NCI-H2196 treated with DMSO at 0.1 percent for 48 hours (cell line): Measurements from ENCODE around the gene DRG2.

Source experiments
- DNase-seq: peaks from one replicate; lab custom pipeline; 2025; ENCODE audit not compliant: unreplicated experiment; lab: John Stamatoyannopoulos, UW

Gene DRG2

DNA sequence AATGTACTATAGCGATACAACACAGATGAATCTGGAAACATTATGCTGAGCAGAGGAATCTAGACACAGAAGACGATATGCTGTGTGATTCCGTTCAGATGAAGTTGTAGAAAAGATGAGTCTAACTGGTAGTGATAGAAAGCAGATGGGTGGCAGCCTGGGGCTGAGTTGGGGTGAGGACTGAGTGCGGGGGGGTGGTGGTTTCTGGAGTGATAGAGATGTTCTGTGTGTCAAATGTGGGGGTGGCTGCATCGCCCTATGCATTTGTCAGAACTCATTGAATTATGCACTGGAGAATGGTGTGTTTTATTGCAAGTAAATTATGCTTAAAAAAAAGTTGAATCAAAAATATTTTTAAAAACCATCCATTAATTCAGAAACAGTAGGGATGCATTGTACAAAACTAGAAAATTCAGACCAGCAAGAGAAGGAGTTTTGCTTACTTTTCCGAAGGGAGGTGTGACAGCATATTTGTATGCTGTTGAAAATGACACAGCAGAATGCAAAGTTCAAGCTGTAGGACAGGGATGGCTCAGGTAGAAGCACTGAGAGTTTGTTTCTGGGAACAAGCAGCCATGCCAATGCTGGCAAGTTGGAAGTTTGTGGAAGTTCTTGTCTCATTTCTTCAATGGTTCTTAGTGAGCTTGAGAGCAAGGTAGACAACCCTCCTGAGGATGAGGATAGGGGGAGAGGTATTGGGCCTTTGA is 13.0 kb upstream of the DRG2 start:
- DNase-seq = no peak

DNA sequence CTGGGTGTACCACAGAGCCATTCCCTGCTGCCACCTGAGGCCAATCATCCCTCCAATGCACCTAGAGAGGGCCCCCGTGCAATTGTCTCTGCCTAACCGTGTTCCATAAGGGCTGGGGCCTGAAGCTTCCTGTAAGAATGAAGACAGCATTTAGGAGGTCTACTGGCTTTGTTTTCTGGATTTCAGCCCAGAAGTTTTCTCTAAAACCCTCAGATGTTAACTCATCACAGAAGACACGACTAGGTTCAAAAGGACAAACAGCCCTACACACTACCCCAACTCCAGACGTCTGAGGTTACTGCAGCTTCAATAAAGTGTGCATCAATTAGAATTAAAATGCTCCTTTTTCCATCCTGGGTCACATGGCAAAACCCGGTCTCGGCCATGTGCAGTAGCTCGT is 10.8 kb upstream of the DRG2 start:
- DNase-seq = no peak

- no peak for DNase-seq
These were observed 8.2 kb upstream of the DRG2 start for GRCh38 chr17:18079543-18079942.

DNA sequence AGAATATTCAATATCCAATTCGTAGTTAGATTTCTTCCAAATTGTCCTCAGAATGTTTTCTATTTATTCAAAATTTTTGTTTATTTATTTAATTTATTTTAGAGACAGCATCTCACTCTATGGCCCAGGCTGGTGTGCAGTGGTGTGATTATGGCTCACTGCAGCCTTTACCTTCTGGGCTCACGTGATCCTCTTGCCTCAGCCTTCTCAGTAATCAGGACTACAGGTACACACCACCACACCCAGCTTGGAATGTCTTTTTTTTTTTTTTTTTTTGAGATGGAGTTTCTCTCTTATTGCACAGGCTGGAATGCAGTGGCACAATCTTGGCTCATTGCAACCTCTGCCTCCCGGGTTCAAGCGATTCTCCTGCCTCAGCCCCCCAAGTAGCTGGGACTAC is 3.5 kb upstream of the DRG2 start:
- no peak for DNase-seq

DNA sequence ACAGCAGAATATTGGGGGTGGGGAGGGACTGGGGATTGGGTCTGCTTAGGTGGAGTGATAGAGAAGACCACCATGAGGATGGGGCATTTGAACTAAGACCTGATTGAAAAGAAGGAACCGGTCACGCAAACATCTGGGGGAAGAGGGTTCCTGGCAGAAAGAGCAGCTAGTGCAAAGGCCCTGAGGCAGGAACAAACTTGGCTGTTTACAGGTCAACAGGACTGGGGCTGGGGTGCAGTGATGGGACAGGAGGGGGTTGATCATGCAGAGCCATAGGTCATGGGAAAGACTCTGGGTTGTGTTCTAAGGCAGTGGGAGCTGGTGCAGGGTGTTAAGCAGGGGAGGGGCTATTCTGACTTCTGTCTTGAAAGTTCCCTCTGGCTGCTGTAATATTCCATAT is 1.9 kb downstream of the DRG2 start:
- DNase-seq = no peak

GRCh38 chr17:18093616-18094408 is 6.1 kb downstream of the DRG2 start:
- no peak for DNase-seq

- no peak for DNase-seq
These were observed 6.7 kb downstream of the DRG2 start for GRCh38 chr17:18094409-18094807.

GRCh38 chr17:18099516-18099915 is 11.8 kb downstream of the DRG2 start:
- DNase-seq = no peak

DNA sequence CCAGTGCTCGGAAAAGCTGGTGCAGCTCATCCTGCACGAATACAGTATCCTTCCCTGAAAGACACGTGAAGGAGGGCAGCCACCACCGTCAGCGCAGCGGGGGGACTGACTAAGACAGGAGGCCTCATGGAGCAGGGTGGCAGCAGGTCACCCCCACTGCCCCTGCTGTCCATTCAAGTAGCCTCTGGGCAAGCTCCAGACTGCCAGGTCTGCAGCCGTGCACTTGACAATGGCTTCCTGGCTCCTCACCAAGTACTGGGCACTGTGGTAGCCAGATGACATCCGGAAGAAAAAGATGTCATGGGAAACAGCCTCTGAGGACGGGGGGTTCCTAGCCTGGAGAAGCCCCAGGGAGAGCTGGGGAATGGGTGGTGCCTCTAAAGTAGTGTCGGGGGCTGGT is 12.9 kb downstream of the DRG2 start:
- DNase-seq = no peak

GRCh38 chr17:18101828-18102227 is 14.1 kb downstream of the DRG2 start:
- no peak for DNase-seq

DNA sequence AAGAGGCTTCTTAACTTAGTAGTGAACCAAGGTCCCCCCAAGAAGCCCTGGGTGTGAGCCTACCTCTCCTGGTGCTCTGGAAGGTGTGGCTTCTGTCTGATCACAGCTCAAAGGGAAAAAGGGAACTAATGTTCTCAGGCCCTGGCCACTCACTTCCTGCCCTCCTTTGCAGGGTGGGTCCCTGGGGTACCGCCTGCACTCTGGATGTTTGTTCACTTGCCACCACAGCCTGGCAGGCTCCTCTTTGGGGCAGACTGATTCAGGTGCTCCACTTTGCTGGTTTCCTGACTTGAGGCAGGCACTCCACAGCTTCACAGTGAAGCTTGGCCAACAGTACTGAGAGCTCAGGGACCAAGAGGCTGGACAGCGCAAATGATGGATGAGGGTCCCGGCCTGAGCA is 14.9 kb downstream of the DRG2 start:
- DNase-seq = no peak

DNA sequence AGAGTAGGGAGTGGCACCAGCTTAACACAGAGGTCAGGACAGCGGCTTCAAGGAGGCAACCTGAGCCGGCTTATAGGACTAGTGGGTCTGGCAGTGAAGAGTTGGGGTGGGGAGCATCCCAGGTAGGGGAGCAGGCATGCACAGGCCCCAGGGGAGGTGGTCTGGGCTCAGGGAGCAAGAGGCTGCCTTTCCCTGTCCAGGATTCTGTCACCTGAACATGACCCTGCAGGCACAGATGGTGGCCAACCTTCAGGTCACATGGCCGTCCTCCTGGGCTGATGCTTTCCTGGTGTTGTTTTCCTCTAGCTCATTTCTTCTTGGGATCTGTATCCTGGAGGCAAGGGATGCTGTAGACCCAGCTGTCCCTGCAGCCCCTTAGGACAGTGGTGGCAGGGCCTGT is 17.3 kb downstream of the DRG2 start:
- DNase-seq = no peak

DNA sequence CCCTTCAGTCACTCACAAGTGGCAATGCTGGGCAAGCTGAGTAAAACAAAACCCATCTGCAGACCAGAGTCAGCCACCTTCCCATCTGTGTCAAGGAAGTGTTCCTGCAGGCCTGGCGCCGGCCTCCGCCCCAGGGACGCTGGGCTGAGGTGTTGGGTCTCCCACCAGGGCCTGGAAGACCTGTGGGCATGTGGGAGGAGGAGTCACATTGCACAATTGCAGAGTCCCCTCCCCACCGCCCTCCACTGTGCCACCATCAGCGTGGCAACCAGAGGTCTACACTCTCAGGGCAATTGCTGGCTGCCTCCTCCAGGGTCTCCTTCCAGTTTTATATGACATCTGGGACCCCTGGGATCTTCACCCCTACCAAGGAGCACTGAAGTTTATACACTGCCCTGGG is 17.8 kb downstream of the DRG2 start:
- no peak for DNase-seq

GRCh38 chr17:18106211-18106610 is 18.5 kb downstream of the DRG2 start:
- DNase-seq = no peak

- DNase-seq = no peak
These were observed 19.5 kb downstream of the DRG2 start for GRCh38 chr17:18107061-18107790.

GRCh38 chr17:18107971-18108370 is 20.2 kb downstream of the DRG2 start:
- DNase-seq = no peak

- DNase-seq = no peak
These were observed 20.9 kb downstream of the DRG2 start, which contains the start of gene MYO15A for GRCh38 chr17:18108401-18109312. MYO15A (plus strand) TSS chr17:18108756; CDS start chr17:18118801, 10,045 bp downstream.

DNA sequence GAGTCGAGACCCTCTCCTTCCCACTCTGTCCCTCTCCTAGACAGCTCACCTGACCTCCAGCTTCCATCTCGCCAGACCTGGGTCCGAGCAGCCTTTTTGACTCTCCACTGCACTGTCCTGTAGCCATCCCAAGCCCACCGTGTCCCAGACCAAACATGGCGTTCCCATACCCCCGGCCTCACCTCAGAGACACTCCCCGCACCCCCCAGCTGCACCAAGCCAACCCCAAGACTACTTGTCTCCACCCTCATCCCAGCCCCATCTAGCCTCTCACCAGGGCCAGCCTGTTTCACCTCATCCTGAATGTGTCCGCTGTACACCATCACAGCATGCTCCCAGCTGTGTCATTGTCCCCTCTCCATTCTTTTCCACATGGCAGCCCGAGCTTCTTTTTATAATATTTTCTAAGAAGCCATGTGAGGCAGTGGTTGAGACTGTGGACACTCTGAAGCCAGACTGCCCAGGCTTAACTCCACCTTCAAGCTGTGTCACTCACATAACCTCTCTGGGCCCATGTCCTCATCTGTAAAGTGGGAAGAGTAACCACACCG is 22.3 kb downstream of the DRG2 start:
- no peak for DNase-seq

GRCh38 chr17:18110636-18111145 is 22.9 kb downstream of the DRG2 start:
- DNase-seq = no peak

GRCh38 chr17:18111330-18111971 is 23.7 kb downstream of the DRG2 start:
- no peak for DNase-seq
